GM12891 (cell line): ENCODE data around the gene TRAF3IP3.

Source experiments
- POLR2A ChIP-seq: IDR thresholded peaks from 2 replicates; pipeline ENCODE4 v1.6.1; 2011; ENCODE audit warnings: low read depth, low read length, control low read depth
- TAF1 ChIP-seq: IDR thresholded peaks from 2 replicates; pipeline ENCODE4 v1.6.1; 2011; ENCODE audit warnings: low read depth, low read length, control low read depth

GRCh38 chr1:209774592-209774991 lies 18.7 kb downstream of the TRAF3IP3 start:
- TF ChIP-seq TAF1 (no peak), POLR2A (no peak)
